Hepatocyte (in vitro differentiated cells): ENCODE data around the gene PIAS4. TPM values are rescaled to one million over a fixed set of nuclear protein-coding genes. Genes with fewer than 3 reads are reported as not detected.

Source experiments
- DNase-seq: peaks from one replicate; pipeline ENCODE4 v3.0.0-alpha.2; 2016; ENCODE audit warnings: low spot score
- H2AFZ ChIP-seq: fragments of 200-600 bp; sonication (generic); 2 replicates; pipeline ENCODE4 v1.6.0; 2016; ENCODE audit warnings: antibody characterized with exemption, mild to moderate bottlenecking
- H3K27ac ChIP-seq: fragments of 200-600 bp; sonication (generic); 2 replicates; pipeline ENCODE4 v1.5.1; 2016; ENCODE audit warnings: mild to moderate bottlenecking
- H3K27me3 ChIP-seq: fragments of 200-600 bp; sonication (generic); 2 replicates; pipeline ENCODE4 v1.6.1; 2016
- H3K36me3 ChIP-seq: fragments of 200-600 bp; sonication (generic); replicated peaks from 2 replicates; pipeline ENCODE4 v1.5.1; 2016; ENCODE audit warnings: low read depth; ENCODE audit not compliant: insufficient read depth
- H3K4me1 ChIP-seq: fragments of 200-600 bp; sonication (generic); 2 replicates; pipeline ENCODE4 v1.5.1; 2016; ENCODE audit warnings: mild to moderate bottlenecking, moderate library complexity; ENCODE audit not compliant: insufficient read depth
- H3K4me2 ChIP-seq: fragments of 200-600 bp; sonication (generic); 2 replicates; pipeline ENCODE4 v1.6.0; 2016
- H3K4me3 ChIP-seq: fragments of 200-600 bp; sonication (generic); 2 replicates; pipeline ENCODE4 v1.5.1; 2016; ENCODE audit warnings: mild to moderate bottlenecking
- H3K79me2 ChIP-seq: fragments of 200-600 bp; sonication (generic); 2 replicates; pipeline ENCODE4 v1.6.0; 2017; ENCODE audit warnings: mild to moderate bottlenecking
- H3K9me2 ChIP-seq: fragments of 200-600 bp; sonication (generic); replicated peaks from 2 replicates; pipeline ENCODE4 v1.6.0; 2017; ENCODE audit warnings: mild to moderate bottlenecking; ENCODE audit not compliant: insufficient read depth
- H3K9me3 ChIP-seq: fragments of 200-600 bp; sonication (generic); 2 replicates; pipeline ENCODE4 v1.5.1; 2016; ENCODE audit warnings: low read depth, mild to moderate bottlenecking
- H4K20me1 ChIP-seq: fragments of 200-600 bp; sonication (generic); 2 replicates; pipeline ENCODE4 v1.6.0; 2016; ENCODE audit warnings: mild to moderate bottlenecking; ENCODE audit not compliant: insufficient read depth, poor library complexity, severe bottlenecking
- CTCF ChIP-seq: fragments of 200-600 bp; sonication (generic); IDR thresholded peaks from 2 replicates; pipeline ENCODE4 v1.5.1; 2016; ENCODE audit warnings: antibody characterized with exemption, mild to moderate bottlenecking; ENCODE audit not compliant: poor library complexity
- EZH2 ChIP-seq: fragments of 200-600 bp; sonication (generic); IDR thresholded peaks from 2 replicates; pipeline ENCODE4 v1.6.1; 2016; ENCODE audit warnings: antibody characterized with exemption, mild to moderate bottlenecking, borderline replicate concordance
- EZH2phosphoT487 ChIP-seq: fragments of 200-600 bp; sonication (generic); IDR thresholded peaks from one replicate; pipeline ENCODE4 v1.6.1; 2018; ENCODE audit warnings: antibody characterized with exemption, mild to moderate bottlenecking, low read depth, moderate library complexity; ENCODE audit not compliant: unreplicated experiment, severe bottlenecking
- WGBS: methylation state at CpG from one replicate; pipeline ENCODE4 v1.1.6; 2016; ENCODE audit warnings: low lambda C conversion rate; ENCODE audit errors: missing lambda C conversion rate; 5-methylcytosine and 5-hydroxymethylcytosine counted together
- polyA plus RNA-seq: library from polyadenylated mRNA; unstranded; fragments of >200 nt; fragmentation: Nextera tagmentation; extraction: Ambion mirVana; gene quantifications from 2 replicates; pipeline ENCODE4 v1.2.1, GENCODE V29; 2016
- total RNA-seq: library from RNA; depleted of rRNA; stranded (reverse); fragments of >200 nt; gene quantifications from 2 replicates; pipeline ENCODE4 v1.2.3, GENCODE V29; 2014

The PIAS4 gene
- total and polyA plus RNA-seq, 2 experiments from 2014 or later: 15.0 to 16.7 TPM

DNA sequence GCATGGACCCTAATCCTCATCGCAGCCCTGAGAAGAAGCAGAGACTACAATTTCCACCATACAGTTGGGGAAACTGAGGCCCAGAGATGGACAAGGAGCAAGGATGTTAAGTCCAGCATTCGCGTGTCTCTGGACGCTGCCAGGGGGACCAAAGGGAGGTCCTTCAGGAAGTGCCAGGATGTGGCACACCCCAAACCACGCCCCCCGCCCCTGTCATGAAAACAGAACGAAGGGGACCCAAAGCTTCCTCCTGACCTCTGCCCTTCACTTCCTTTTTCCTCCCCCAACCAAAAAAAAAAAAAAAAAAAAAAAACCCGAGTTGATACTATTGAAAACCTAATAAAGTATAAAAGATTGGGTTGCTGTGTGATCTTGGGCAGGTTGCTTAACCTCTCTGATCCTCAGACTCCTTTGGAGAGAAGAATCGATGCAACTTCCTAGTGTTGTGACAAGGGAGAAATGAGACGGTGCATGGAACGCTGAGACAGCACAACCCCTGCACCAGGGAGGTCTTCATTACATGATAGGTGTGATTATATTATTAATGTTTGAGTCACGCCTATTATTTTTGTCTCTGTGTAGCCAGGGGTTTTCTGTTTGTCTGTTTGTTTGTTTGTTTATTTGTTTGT, 61.9 kb downstream of the PIAS4 start:
- Histone ChIP-seq H3K9me3 (no peaks in the 10 kb centered on the region), H3K79me2 (peaks cover 10% of the 10 kb centered on the region), H3K9me2 (no peaks in the 10 kb centered on the region), H3K4me3 (no peak overlapping the region), H3K27me3 (no peaks in the 10 kb centered on the region), H3K4me2 (no peak overlapping the region), H3K27ac (no peak overlapping the region), H3K4me1 (no peaks in the 10 kb centered on the region), H3K36me3 (no peaks in the 10 kb centered on the region), H4K20me1 (peaks cover 6% of the 10 kb centered on the region), H2AFZ (no peak overlapping the region)
- TF ChIP-seq EZH2phosphoT487 (no peak), CTCF (no peak), EZH2 (no peak)
- WGBS: 66% methylated on average over 12 of the region's 12 CpGs
- DNase-seq: no peak

- Histone ChIP-seq H3K79me2 (no peaks in the 10 kb centered on the region), H2AFZ (no peak overlapping the region), H3K4me3 (no peak overlapping the region), H3K9me2 (no peaks in the 10 kb centered on the region), H3K4me1 (no peaks in the 10 kb centered on the region), H3K4me2 (no peak overlapping the region), H3K36me3 (no peaks in the 10 kb centered on the region), H3K9me3 (no peaks in the 10 kb centered on the region), H4K20me1 (no peaks in the 10 kb centered on the region), H3K27me3 (no peaks in the 10 kb centered on the region), H3K27ac (no peak overlapping the region)
- TF ChIP-seq EZH2phosphoT487: no peak
- TF ChIP-seq CTCF: no peak
- TF ChIP-seq EZH2: no peak
- no peak for DNase-seq
- WGBS: 95% methylated on average over 3 of the region's 3 CpGs
Measured at GRCh38 chr19:4071610-4072009, 64.1 kb downstream of the PIAS4 start.

- Histone ChIP-seq H3K4me2 (no peak overlapping the region), H3K27me3 (no peaks in the 10 kb centered on the region), H4K20me1 (no peaks in the 10 kb centered on the region), H3K9me3 (no peaks in the 10 kb centered on the region), H3K9me2 (no peaks in the 10 kb centered on the region), H3K4me3 (no peak overlapping the region), H3K27ac (no peak overlapping the region), H3K36me3 (no peaks in the 10 kb centered on the region), H3K4me1 (peaks cover 8% of the 10 kb centered on the region), H2AFZ (no peak overlapping the region), H3K79me2 (no peaks in the 10 kb centered on the region)
- TF ChIP-seq CTCF: no peak
- TF ChIP-seq EZH2: no peak
- 89% methylated on average over 9 of the region's 9 CpGs for WGBS
- no peak for DNase-seq
Measured at GRCh38 chr19:4075373-4075772, 67.8 kb downstream of the PIAS4 start.

GRCh38 chr19:4077007-4077374, 69.5 kb downstream of the PIAS4 start:
- no peak overlapping the region for H2AFZ ChIP-seq
- no peak overlapping the region for H3K4me2 ChIP-seq
- no peaks in the 10 kb centered on the region for H4K20me1 ChIP-seq
- H3K36me3 ChIP-seq: no peaks in the 10 kb centered on the region
- no peaks in the 10 kb centered on the region for H3K9me3 ChIP-seq
- H3K4me3 ChIP-seq: no peak overlapping the region
- WGBS: 88% methylated on average over 3 of the region's 3 CpGs
- DNase-seq: no peak
- no peaks in the 10 kb centered on the region for H3K9me2 ChIP-seq
- H3K79me2 ChIP-seq: no peaks in the 10 kb centered on the region
- H3K4me1 ChIP-seq: peaks cover 8% of the 10 kb centered on the region
- no peak for TF ChIP-seq EZH2phosphoT487
- no peak for TF ChIP-seq CTCF
- TF ChIP-seq EZH2: no peak
- H3K27me3 ChIP-seq: no peaks in the 10 kb centered on the region
- no peak overlapping the region for H3K27ac ChIP-seq
